Astrocyte (in vitro differentiated cells and primary cell): ENCODE results near the gene FAM124A. TPM values are rescaled to one million over a fixed set of nuclear protein-coding genes. Genes with fewer than 3 reads are reported as not detected.

ENCODE experiments used
- DNase-seq: peaks from one replicate; pipeline ENCODE4 v3.0.0-alpha.2; 2010; ENCODE audit warnings: low read depth
- FAIRE-seq: peaks from 2 replicates; lab custom pipeline; 2011; peaks lifted over from hg19 to GRCh38; lab: Jason Lieb, UNC
- H2AFZ ChIP-seq: 2 replicates; pipeline ENCODE4 v1.6.0; 2012; ENCODE audit warnings: low read depth, low read length, inconsistent platforms
- H3K27ac ChIP-seq: 2 replicates; pipeline ENCODE4 v1.5.1; 2011; ENCODE audit warnings: low read depth, low read length, inconsistent platforms
- H3K27me3 ChIP-seq: 2 replicates; pipeline ENCODE4 v1.6.0; 2011; ENCODE audit warnings: low read length, inconsistent platforms; ENCODE audit not compliant: insufficient read depth
- H3K36me3 ChIP-seq: 2 replicates; pipeline ENCODE4 v1.5.1; 2011; ENCODE audit warnings: low read length, inconsistent platforms; ENCODE audit not compliant: insufficient read depth
- H3K4me1 ChIP-seq: 2 replicates; pipeline ENCODE4 v1.5.1; 2011; ENCODE audit warnings: low read length, inconsistent platforms; ENCODE audit not compliant: insufficient read depth
- H3K4me2 ChIP-seq: 2 replicates; pipeline ENCODE4 v1.6.0; 2012; ENCODE audit warnings: low read length, inconsistent platforms
- H3K4me3 ChIP-seq: 2 replicates; pipeline ENCODE4 v1.5.1; 2011; ENCODE audit warnings: low read depth, mild to moderate bottlenecking, low read length, inconsistent platforms; ENCODE audit not compliant: insufficient read depth
- H3K79me2 ChIP-seq: 2 replicates; pipeline ENCODE4 v1.6.0; 2012; ENCODE audit warnings: mild to moderate bottlenecking, low read length, inconsistent platforms; ENCODE audit not compliant: insufficient read depth
- H3K9ac ChIP-seq: 2 replicates; pipeline ENCODE4 v1.6.0; 2012; ENCODE audit warnings: mild to moderate bottlenecking, low read length, inconsistent platforms
- H3K9me3 ChIP-seq: 2 replicates; pipeline ENCODE4 v1.5.1; 2012; ENCODE audit warnings: low read depth, mild to moderate bottlenecking, low read length, inconsistent platforms; ENCODE audit not compliant: insufficient read depth
- H4K20me1 ChIP-seq: 2 replicates; pipeline ENCODE4 v1.6.0; 2012; ENCODE audit warnings: low read length, inconsistent platforms; ENCODE audit not compliant: insufficient read depth
- H3K27ac Mint-ChIP-seq: one replicate; pipeline ENCODE4 v1.8.0; 2021; ENCODE audit warnings: mild to moderate bottlenecking, mixed read lengths; ENCODE audit not compliant: unreplicated experiment
- H3K27me3 Mint-ChIP-seq: one replicate; pipeline ENCODE4 v1.8.0; 2021; ENCODE audit warnings: low read depth, mixed read lengths; ENCODE audit not compliant: unreplicated experiment
- H3K36me3 Mint-ChIP-seq: one replicate; pipeline ENCODE4 v1.8.0; 2021; ENCODE audit warnings: low read depth, mixed read lengths; ENCODE audit not compliant: unreplicated experiment
- H3K4me1 Mint-ChIP-seq: one replicate; pipeline ENCODE4 v1.8.0; 2021; ENCODE audit warnings: low read depth, mixed read lengths; ENCODE audit not compliant: unreplicated experiment
- H3K4me3 Mint-ChIP-seq: one replicate; pipeline ENCODE4 v1.8.0; 2021; ENCODE audit warnings: mild to moderate bottlenecking, moderate library complexity, mixed read lengths; ENCODE audit not compliant: unreplicated experiment
- H3K9me3 Mint-ChIP-seq: one replicate; pipeline ENCODE4 v1.8.0; 2021; ENCODE audit warnings: mild to moderate bottlenecking, mixed read lengths; ENCODE audit not compliant: unreplicated experiment
- CTCF ChIP-seq: IDR thresholded peaks from 2 replicates; pipeline ENCODE4 v1.5.1; 2011; ENCODE audit warnings: low read depth, mild to moderate bottlenecking, inconsistent platforms, low read length, moderate library complexity; ENCODE audit not compliant: insufficient read depth
- EZH2 ChIP-seq: IDR thresholded peaks from 2 replicates; pipeline ENCODE4 v1.6.1; 2012; ENCODE audit warnings: mild to moderate bottlenecking, low read length, inconsistent platforms; ENCODE audit not compliant: insufficient read depth
- total RNA-seq: library from RNA; stranded (reverse); gene quantifications from 2 replicates; pipeline ENCODE4 v1.2.1, GENCODE V29; 2021

FAM124A gene
- total RNA-seq, 1 donor from 2014 or later: 1.1 TPM

- H2AFZ ChIP-seq: no peak overlapping the region
- no peaks in the 10 kb centered on the region for H3K9me3 ChIP-seq
- peaks cover 49% of the 10 kb centered on the region for H3K27me3 ChIP-seq
- Mint-ChIP-seq H3K9me3 (peaks cover 1% of the 10 kb centered on the region), H3K36me3 (no peaks in the 10 kb centered on the region), H3K4me3 (no peak overlapping the region), H3K4me1 (no peaks in the 10 kb centered on the region), H3K27me3 (peaks cover 46% of the 10 kb centered on the region), H3K27ac (no peak overlapping the region)
- H3K4me3 ChIP-seq: no peak overlapping the region
- H3K36me3 ChIP-seq: no peaks in the 10 kb centered on the region
- H3K79me2 ChIP-seq: no peaks in the 10 kb centered on the region
- no peak overlapping the region for H3K4me2 ChIP-seq
- H3K9ac ChIP-seq: no peak overlapping the region
- no peaks in the 10 kb centered on the region for H4K20me1 ChIP-seq
- no peak for DNase-seq
- TF ChIP-seq EZH2: no peak
- no peak for TF ChIP-seq CTCF
- H3K27ac ChIP-seq: no peak overlapping the region
- no peaks in the 10 kb centered on the region for H3K4me1 ChIP-seq
- no peak for FAIRE-seq
These were observed 3.6 kb upstream of the FAM124A start for GRCh38 chr13:51218626-51219025.

- Histone ChIP-seq H3K36me3 (no peaks in the 10 kb centered on the region), H3K79me2 (no peaks in the 10 kb centered on the region), H2AFZ (no peak overlapping the region), H4K20me1 (no peaks in the 10 kb centered on the region), H3K9me3 (no peaks in the 10 kb centered on the region), H3K27ac (no peak overlapping the region), H3K4me3 (no peak overlapping the region), H3K4me2 (no peak overlapping the region), H3K4me1 (no peaks in the 10 kb centered on the region), H3K27me3 (peaks cover 48% of the 10 kb centered on the region), H3K9ac (no peak overlapping the region)
- no peak for DNase-seq
- peaks cover 3% of the 10 kb centered on the region for H3K4me1 Mint-ChIP-seq
- H3K27ac Mint-ChIP-seq: no peak overlapping the region
- TF ChIP-seq CTCF (no peak), EZH2 (no peak)
- peaks cover 3% of the 10 kb centered on the region for H3K9me3 Mint-ChIP-seq
- no peak overlapping the region for H3K4me3 Mint-ChIP-seq
- no peaks in the 10 kb centered on the region for H3K36me3 Mint-ChIP-seq
- FAIRE-seq: no peak
- H3K27me3 Mint-ChIP-seq: peaks cover 47% of the 10 kb centered on the region
These were observed 1.5 kb upstream of the FAM124A start for GRCh38 chr13:51220706-51221105.

GRCh38 chr13:51221108-51221507, 1.1 kb upstream of the FAM124A start:
- Histone ChIP-seq H3K27me3 (peaks cover 48% of the 10 kb centered on the region), H3K4me2 (peak overlapping the region; percentile 97), H3K36me3 (no peaks in the 10 kb centered on the region), H3K27ac (no peak overlapping the region), H3K79me2 (no peaks in the 10 kb centered on the region), H3K4me3 (no peak overlapping the region), H2AFZ (no peak overlapping the region), H3K4me1 (no peaks in the 10 kb centered on the region), H3K9ac (no peak overlapping the region), H4K20me1 (no peaks in the 10 kb centered on the region), H3K9me3 (no peaks in the 10 kb centered on the region)
- DNase-seq: no peak
- H3K36me3 Mint-ChIP-seq: no peaks in the 10 kb centered on the region
- peaks cover 1% of the 10 kb centered on the region for H3K9me3 Mint-ChIP-seq
- no peak for TF ChIP-seq EZH2
- H3K27me3 Mint-ChIP-seq: peaks cover 46% of the 10 kb centered on the region
- H3K4me3 Mint-ChIP-seq: peak overlapping the region; percentile 86
- FAIRE-seq: no peak
- H3K4me1 Mint-ChIP-seq: peaks cover 3% of the 10 kb centered on the region
- no peak overlapping the region for H3K27ac Mint-ChIP-seq
